H1 (cell line): Measurements from ENCODE around the gene TMEM134. TPM values are rescaled to one million over a fixed set of nuclear protein-coding genes. Genes with fewer than 3 reads are reported as not detected.

Experiments
- CTCF ChIA-PET: fragments of 300-600 bp; sonication (Branson Sonifier 250); formaldehyde crosslinking; loops from one replicate; lab custom pipeline; 2021; ENCODE audit not compliant: partially characterized antibody; lab: Charles Lee
- POLR2A ChIA-PET: fragments of 300-600 bp; sonication (Branson Sonifier 250); formaldehyde crosslinking; loops from one replicate; lab custom pipeline; 2021; ENCODE audit warnings: inconsistent platforms; ENCODE audit not compliant: partially characterized antibody; lab: Charles Lee
- DNase-seq, 2 experiments: peaks; one replicate each; pipeline versions ENCODE4 v3.0.0 to v3.0.0-alpha.2; 2010 to 2022; ENCODE audit warnings: low spot score in 2 of 2, low read depth in 1 of 2, mixed read lengths in 1 of 2
- FAIRE-seq: peaks from 2 replicates; lab custom pipeline; 2011; peaks lifted over from hg19 to GRCh38; lab: Jason Lieb, UNC
- H2AFZ ChIP-seq: 2 replicates; pipeline ENCODE4 v1.8.1; 2012; ENCODE audit warnings: low read length, inconsistent platforms
- H2AK5ac ChIP-seq: 2 replicates; pipeline ENCODE4 v1.6.1; 2013; ENCODE audit warnings: low read depth, low read length
- H2BK120ac ChIP-seq: replicated peaks from 2 replicates; pipeline ENCODE3; 2013; ENCODE audit warnings: low read depth, low read length, inconsistent platforms
- H2BK12ac ChIP-seq: 2 replicates; pipeline ENCODE4 v1.6.1; 2013; ENCODE audit warnings: low read depth, low read length
- H2BK15ac ChIP-seq: 2 replicates; pipeline ENCODE4 v1.6.1; 2013; ENCODE audit warnings: low read length
- H2BK20ac ChIP-seq: 2 replicates; pipeline ENCODE4 v1.6.1; 2013; ENCODE audit warnings: low read length
- H2BK5ac ChIP-seq: 2 replicates; pipeline ENCODE4 v1.6.1; 2013; ENCODE audit warnings: low read depth, low read length
- H3K14ac ChIP-seq: 2 replicates; pipeline ENCODE4 v1.6.1; 2013; ENCODE audit warnings: inconsistent platforms; ENCODE audit not compliant: insufficient read length
- H3K18ac ChIP-seq: 2 replicates; pipeline ENCODE4 v1.6.1; 2013; ENCODE audit warnings: low read length; ENCODE audit errors: extremely low read depth
- H3K23ac ChIP-seq: 2 replicates; pipeline ENCODE4 v1.6.1; 2013; ENCODE audit warnings: inconsistent platforms; ENCODE audit not compliant: insufficient read length
- H3K23me2 ChIP-seq: 2 replicates; pipeline ENCODE4 v1.6.1; 2013; ENCODE audit warnings: low read depth, low read length
- H3K27ac ChIP-seq: 2 replicates; pipeline ENCODE4 v1.6.1; 2011; ENCODE audit warnings: low read depth, low read length, inconsistent platforms
- H3K27me3 ChIP-seq, 4 experiments: replicated peaks in 1 of 4; 1 replicate in 1 of 4; 2 replicates in 3 of 4; pipeline versions ENCODE4 v1.6.1 to v1.8.1; 2011 to 2013; ENCODE audit warnings: low read length in 3 of 4, mild to moderate bottlenecking in 3 of 4, inconsistent platforms in 2 of 4, mixed read lengths in 2 of 4, moderate library complexity in 1 of 4; ENCODE audit not compliant: control insufficient read depth in 3 of 4, insufficient read depth in 3 of 4; ENCODE audit errors: extremely low read depth in 1 of 4
- H3K36me3 ChIP-seq, 4 experiments: 2 replicates each; pipeline versions ENCODE4 v1.6.1 to v1.8.1; 2011 to 2013; ENCODE audit warnings: mild to moderate bottlenecking in 4 of 4, low read length in 3 of 4, moderate library complexity in 2 of 4, control low read depth in 1 of 4, inconsistent platforms in 1 of 4; ENCODE audit not compliant: insufficient read depth in 4 of 4, control insufficient read depth in 2 of 4
- H3K4ac ChIP-seq: replicated peaks from 2 replicates; pipeline ENCODE3; 2013; ENCODE audit warnings: low read length, low read depth, mixed read lengths, inconsistent platforms; ENCODE audit not compliant: insufficient read length
- H3K4me1 ChIP-seq, 4 experiments: replicated peaks in 1 of 4; 1 replicate in 1 of 4; 2 replicates in 3 of 4; pipeline versions ENCODE4 v1.6.1 to v1.8.1; 2011 to 2013; ENCODE audit warnings: low read length in 3 of 4, inconsistent platforms in 2 of 4, mixed read lengths in 1 of 4; ENCODE audit not compliant: insufficient read depth in 4 of 4, control insufficient read depth in 3 of 4
- H3K4me2 ChIP-seq, 2 experiments: 2 replicates each; pipeline versions ENCODE4 v1.6.1 to v1.8.1; 2011 to 2013; ENCODE audit warnings: low read depth in 2 of 2, low read length in 2 of 2, control low read depth in 1 of 2, inconsistent platforms in 1 of 2, mild to moderate bottlenecking in 1 of 2; ENCODE audit not compliant: insufficient read depth in 1 of 2
- H3K4me3 ChIP-seq, 4 experiments: fragments of 200-600, 300-600 bp in 1 of 4; sonication (generic), shearing (Covaris generic), sonication (Bioruptor Twin) in 1 of 4; 2 replicates each; pipeline versions ENCODE4 v1.5.1 to v1.8.1; 2011 to 2016; ENCODE audit warnings: low read length in 4 of 4, low read depth in 3 of 4, control low read depth in 2 of 4, inconsistent platforms in 2 of 4, mild to moderate bottlenecking in 2 of 4, mixed read lengths in 1 of 4, moderate library complexity in 1 of 4; ENCODE audit not compliant: insufficient read depth in 2 of 4; ENCODE audit errors: extremely low read depth in 1 of 4
- H3K56ac ChIP-seq: replicated peaks from 2 replicates; pipeline ENCODE3; 2013; ENCODE audit warnings: low read depth, mild to moderate bottlenecking, mixed read lengths, low read length, inconsistent platforms; ENCODE audit not compliant: insufficient read length
- H3K79me1 ChIP-seq: 2 replicates; pipeline ENCODE4 v1.6.1; 2013; ENCODE audit warnings: low read depth, low read length, control low read depth
- H3K79me2 ChIP-seq, 2 experiments: 2 replicates each; pipeline versions ENCODE4 v1.6.1 to v1.8.1; 2012 to 2013; ENCODE audit warnings: low read length in 2 of 2, mild to moderate bottlenecking in 2 of 2, inconsistent platforms in 1 of 2; ENCODE audit not compliant: insufficient read depth in 2 of 2, control insufficient read depth in 1 of 2
- H3K9ac ChIP-seq, 4 experiments: replicated peaks in 1 of 4; 1 replicate in 1 of 4; 2 replicates in 3 of 4; pipeline versions ENCODE4 v1.6.1 to v1.8.1; 2011 to 2013; ENCODE audit warnings: low read depth in 3 of 4, low read length in 3 of 4, control low read depth in 2 of 4, mild to moderate bottlenecking in 2 of 4, moderate library complexity in 2 of 4, inconsistent platforms in 1 of 4; ENCODE audit errors: extremely low read depth in 1 of 4
- H3K9me3 ChIP-seq, 2 experiments: 2 replicates each; pipeline versions ENCODE4 v1.6.1 to v1.8.1; 2012 to 2013; ENCODE audit warnings: mild to moderate bottlenecking in 2 of 2, moderate library complexity in 2 of 2, control low read depth in 1 of 2, inconsistent platforms in 1 of 2, low read depth in 1 of 2, low read length in 1 of 2, mixed read lengths in 1 of 2; ENCODE audit not compliant: insufficient read depth in 2 of 2
- H4K20me1 ChIP-seq, 2 experiments: replicated peaks in 1 of 2; 2 replicates each; pipeline versions ENCODE3 to v1.8.1; 2011 to 2013; ENCODE audit warnings: inconsistent platforms in 2 of 2, low read length in 2 of 2, mild to moderate bottlenecking in 1 of 2; ENCODE audit not compliant: insufficient read depth in 2 of 2, control insufficient read depth in 1 of 2
- H4K5ac ChIP-seq: 2 replicates; pipeline ENCODE4 v1.6.1; 2013; ENCODE audit warnings: low read length, low read depth, mixed read lengths, inconsistent platforms; ENCODE audit not compliant: insufficient read length
- H4K8ac ChIP-seq: 2 replicates; pipeline ENCODE4 v1.8.0; 2013; ENCODE audit warnings: mild to moderate bottlenecking, moderate library complexity, low read length, inconsistent platforms; ENCODE audit not compliant: insufficient read depth; ENCODE audit errors: extremely low read depth
- H4K91ac ChIP-seq: replicated peaks from 2 replicates; pipeline ENCODE3; 2013; ENCODE audit warnings: low read length, mixed read lengths, inconsistent platforms; ENCODE audit not compliant: insufficient read length
- BCL11A ChIP-seq, 2 experiments: IDR thresholded peaks; one replicate each; pipeline ENCODE4 v1.6.1; 2011; ENCODE audit warnings: low read depth in 2 of 2, low read length in 2 of 2, mild to moderate bottlenecking in 2 of 2
- EZH2 ChIP-seq: fragments of 200-600 bp; sonication (generic); IDR thresholded peaks from 2 replicates; pipeline ENCODE4 v1.7.1; 2012; ENCODE audit warnings: low read depth, mild to moderate bottlenecking, moderate library complexity, low read length, inconsistent platforms; ENCODE audit not compliant: severe bottlenecking
- NANOG ChIP-seq: IDR thresholded peaks from 2 replicates; pipeline ENCODE4 v1.6.1; 2011; ENCODE audit warnings: low read length, low read depth, mild to moderate bottlenecking, inconsistent platforms; ENCODE audit not compliant: insufficient read depth, poor library complexity, severe bottlenecking
- SIN3A ChIP-seq, 2 experiments: IDR thresholded peaks in 1 of 2; conservative IDR thresholded peaks in 1 of 2; 2 replicates each; pipeline ENCODE4 v1.6.1; 2011 to 2012; ENCODE audit warnings: low read length in 2 of 2, improper control_type of control experiment in 1 of 2, low read depth in 1 of 2, mild to moderate bottlenecking in 1 of 2
- WGBS, 2 experiments: shearing (Covaris generic) in 1 of 2; methylation state at CpG; one replicate each; pipeline versions ENCODE4 v1.1.6 to v1.1.7; 2013 to 2015; ENCODE audit warnings: low lambda C conversion rate in 2 of 2, mixed read lengths in 2 of 2, inconsistent platforms in 1 of 2, low coverage in 1 of 2, missing lambda C conversion rate in 1 of 2; ENCODE audit not compliant: insufficient replicate concordance in 2 of 2, insufficient coverage in 1 of 2, insufficient read length in 1 of 2; ENCODE audit errors: extremely low coverage in 1 of 2, missing lambda C conversion rate in 1 of 2; 5-methylcytosine and 5-hydroxymethylcytosine counted together
- polyA plus RNA-seq, 7 experiments: library from polyadenylated mRNA; depleted of rRNA in 3 of 7; stranded (reverse) in 5 of 7; unstranded in 2 of 7; fragments of >200 nt in 5 of 7; fragments of 200-250 nt in 2 of 7; gene quantifications; 1 replicate in 5 of 7; 2 replicates in 1 of 7; 4 replicates in 1 of 7; pipeline versions ENCODE4 v1.2.1 to v1.2.3, GENCODE V29; 2011 to 2013; ENCODE audit warnings: missing spikeins in 2 of 7, mixed read lengths in 2 of 7
- total RNA-seq: library from RNA; stranded (reverse); fragmentation: NEBNext Ultra II Directional; extraction: Animal tissue kit (Norgen Biotek cat#: 25700); gene quantifications from 2 replicates; pipeline ENCODE4 v1.2.1, GENCODE V29; 2021

Gene TMEM134
- total and polyA plus RNA-seq, 2 of the 8 experiments (the other 6 are each of a cell fraction or from before 2014, with no cell fraction given) = 32.4 to 229 TPM

DNA sequence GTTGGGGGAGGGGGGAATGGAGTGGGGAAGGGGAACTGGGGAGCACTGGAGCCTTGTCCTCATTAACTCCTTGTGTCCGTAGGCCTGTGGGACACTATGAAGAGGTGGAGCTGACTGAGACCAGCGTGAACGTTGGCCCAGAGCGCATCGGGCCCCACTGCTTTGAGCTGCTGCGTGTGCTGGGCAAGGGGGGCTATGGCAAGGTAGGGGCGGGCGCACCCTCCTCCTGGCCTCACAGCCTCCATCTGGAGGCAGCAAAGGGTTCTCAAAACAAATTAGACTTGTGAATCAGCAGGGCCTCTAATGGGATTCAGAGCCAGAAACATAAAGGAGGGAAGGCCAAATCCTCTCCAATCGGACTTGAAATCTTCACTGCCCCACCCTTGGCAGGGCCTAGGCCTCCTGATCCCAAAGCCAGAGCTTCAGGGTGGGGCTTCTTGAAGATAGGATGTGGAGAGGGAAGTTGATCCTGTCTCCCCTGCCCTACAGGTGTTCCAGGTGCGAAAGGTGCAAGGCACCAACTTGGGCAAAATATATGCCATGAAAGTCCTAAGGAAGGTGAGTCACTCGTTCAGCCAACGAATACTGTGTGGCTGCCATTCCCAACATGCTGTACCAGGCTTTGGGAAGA, 39.9 kb downstream of the TMEM134 start:
- H2AFZ ChIP-seq = no peak overlapping the region
- POLR2A ChIA-PET = interaction anchor here (0.8 to 12.5 kb wide), 10 partner anchors 9 to 41 kb away, joined by 3 to 104 read pairs (median 6); partner anchors contain the start of genes CABP4, CARNS1, PPP1CA and PTPRCAP

More for the DNA sequence above, 39.9 kb downstream of the TMEM134 start:
- H3K14ac ChIP-seq = no peak overlapping the region
- no peaks in the 10 kb centered on the region for H3K9me3 ChIP-seq
- H3K4ac ChIP-seq = no peak overlapping the region
- no peak for TF ChIP-seq BCL11A (IDR thresholded peaks at IDR 0.05; ENCODE audit: low read depth in 2 of 2, low read length in 2 of 2)
- no peak for TF ChIP-seq EZH2
- TF ChIP-seq SIN3A (conservative IDR thresholded peaks at IDR 0.05 in 1 of 2, IDR thresholded peaks at IDR 0.05 in 1 of 2; ENCODE audit: low read depth in 1 of 2, low read length in 2 of 2) = no peak
- no peak for TF ChIP-seq NANOG
- H4K91ac ChIP-seq = no peak overlapping the region
- peak overlapping the region; percentile 33; the same call in 1 of the 2 replicates for H3K27ac ChIP-seq
- DNase-seq (no peak), FAIRE-seq (no peak)
- no peaks in the 10 kb centered on the region for H3K27me3 ChIP-seq
- peaks cover 3 to 9% (median 8%) of the 10 kb centered on the region in 4 experiments; a peak in 7 of 8 replicates for H3K36me3 ChIP-seq
- H4K8ac ChIP-seq = no peak overlapping the region; the same call in 1 of the 2 replicates
- H2BK12ac ChIP-seq = no peak overlapping the region
- peaks cover 0 to 12% (median 4%) of the 10 kb centered on the region in 4 experiments; a peak in 6 of 7 replicates for H3K4me1 ChIP-seq
- H2AK5ac ChIP-seq = peak overlapping the region; percentile 11; the same call in 1 of the 2 replicates
- H3K4me3 ChIP-seq = peak overlapping the region; percentile 66 to 98 (median 90)
- H4K5ac ChIP-seq = no peak overlapping the region
- H3K79me1 ChIP-seq = peaks cover 5% of the 10 kb centered on the region
- no peak overlapping the region for H3K23ac ChIP-seq
- peaks cover 0 to 9% of the 10 kb centered on the region in 2 experiments; a peak in 2 of 4 replicates for H3K79me2 ChIP-seq
- no peak overlapping the region for H3K18ac ChIP-seq
- H2BK5ac ChIP-seq = peak overlapping the region; percentile 66; the same call in 1 of the 2 replicates
- peak overlapping the region; percentile 60 to 96 for H3K4me2 ChIP-seq
- H2BK120ac ChIP-seq = no peak overlapping the region
- peak overlapping the region in 3 of 4 experiments; percentile 72 to 86 (median 77); a peak in 6 of 7 replicates for H3K9ac ChIP-seq
- CTCF ChIA-PET = no interaction called here
- H4K20me1 ChIP-seq = peaks cover 0 to 1% of the 10 kb centered on the region in 2 experiments
- no peak overlapping the region for H2BK15ac ChIP-seq
- no peak overlapping the region for H2BK20ac ChIP-seq
- H3K23me2 ChIP-seq = peaks cover 10% of the 10 kb centered on the region
- H3K56ac ChIP-seq = no peak overlapping the region
- 79% methylated on average over 7 of the region's 12 CpGs; no CpG with 5 or more reads in 1 of the 2 experiments for WGBS, 2 experiments
